NCI-H2081 treated with DMSO at 0.1 percent for 48 hours (cell line): ENCODE results near the gene DNAJB2.
"Not testable (repeated sequence)": the region's sequence is repeated elsewhere in the genome, so short reads cannot be mapped to it uniquely, and the experiment has no call there.

ENCODE experiments used
- DNase-seq: peaks from one replicate; lab custom pipeline; 2025; lab: John Stamatoyannopoulos, UW

Gene DNAJB2

GRCh38 chr2:219285373-219285735, 6.2 kb downstream of the DNAJB2 start:
- DNase-seq = no peak

- no peak for DNase-seq
Measured at GRCh38 chr2:219285894-219286425, 6.8 kb downstream of the DNAJB2 start.

GRCh38 chr2:219286436-219287115, 7.4 kb downstream of the DNAJB2 start:
- no peak for DNase-seq

- DNase-seq = not testable (repeated sequence)
Measured at GRCh38 chr2:219287116-219287440, 7.9 kb downstream of the DNAJB2 start.

GRCh38 chr2:219287580-219288265, 8.6 kb downstream of the DNAJB2 start:
- no peak for DNase-seq

GRCh38 chr2:219289195-219289536, 10.0 kb downstream of the DNAJB2 start:
- DNase-seq = no peak

- DNase-seq = no peak
Measured at GRCh38 chr2:219289537-219290361, 10.6 kb downstream of the DNAJB2 start.

- no peak for DNase-seq
Measured at GRCh38 chr2:219290381-219291171, 11.4 kb downstream of the DNAJB2 start.

GRCh38 chr2:219291394-219291793, 12.2 kb downstream of the DNAJB2 start:
- no peak for DNase-seq

- DNase-seq = no peak
Measured at GRCh38 chr2:219291910-219292490, 12.8 kb downstream of the DNAJB2 start.

GRCh38 chr2:219292616-219293015, 13.4 kb downstream of the DNAJB2 start:
- DNase-seq = no peak

- no peak for DNase-seq
Measured at GRCh38 chr2:219293736-219294231, 14.6 kb downstream of the DNAJB2 start.

GRCh38 chr2:219294356-219295351, 15.5 kb downstream of the DNAJB2 start:
- DNase-seq = peak; percentile 3

- no peak for DNase-seq
Measured at GRCh38 chr2:219296142-219296541, 17.0 kb downstream of the DNAJB2 start.

GRCh38 chr2:219296631-219297391, 17.6 kb downstream of the DNAJB2 start:
- DNase-seq = no peak

GRCh38 chr2:219297766-219298456, 18.7 kb downstream of the DNAJB2 start:
- no peak for DNase-seq

- peak; percentile 8 for DNase-seq
Measured at GRCh38 chr2:219298759-219299371, 19.7 kb downstream of the DNAJB2 start.

- DNase-seq = no peak
Measured at GRCh38 chr2:219299372-219299760, 20.2 kb downstream of the DNAJB2 start.
